ENCODE measurements around the gene NCAPD2.
"Not testable (repeated sequence)": the region's sequence is repeated elsewhere in the genome, so short reads cannot be mapped to it uniquely, and the experiment has no call there.

DNA sequence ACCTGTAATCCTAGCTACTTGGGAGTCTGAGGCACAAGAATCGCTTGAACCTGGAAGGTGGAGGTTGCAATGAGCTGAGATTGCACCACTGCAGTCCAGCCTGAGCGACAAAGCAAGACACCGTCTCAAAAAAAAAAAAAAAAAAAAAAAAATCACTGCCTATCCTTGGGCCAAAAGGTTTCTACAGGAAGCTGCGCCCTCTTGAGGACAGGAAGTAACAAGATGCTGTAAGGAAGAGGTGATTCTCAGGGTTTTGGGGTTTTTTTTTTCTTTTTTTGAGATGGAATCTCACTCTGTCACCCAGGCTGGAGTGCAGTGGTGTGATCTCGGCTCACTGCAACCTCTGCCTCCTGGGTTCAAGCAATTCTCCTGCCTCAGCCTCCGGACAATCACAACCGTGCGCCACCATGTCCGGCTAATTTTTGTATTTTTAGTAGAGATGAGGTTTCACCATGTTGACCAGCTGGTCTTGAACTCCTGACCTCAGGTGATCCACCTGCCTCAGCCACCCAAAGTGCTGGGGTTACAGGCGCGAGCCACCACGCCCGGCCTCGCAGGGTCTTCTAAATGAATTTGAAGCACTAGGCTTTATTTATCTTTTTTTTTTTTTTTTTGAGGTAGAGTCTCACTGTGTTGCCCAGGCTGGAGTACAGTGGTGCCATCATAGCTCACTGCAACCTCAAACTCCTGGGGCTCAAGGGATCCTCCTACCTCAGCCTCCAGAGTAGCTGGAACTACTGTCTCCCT, 64.3 kb downstream of the NCAPD2 start:
- not testable (repeated sequence) for TF ChIP-seq YY1 (IDR thresholded peaks at IDR 0.05; ENCODE audit: insufficient read depth, insufficient read length); SUZ12 (IDR thresholded peaks at IDR 0.05; ENCODE audit: extremely low read depth, insufficient read depth, insufficient read length)

Data from NT2/D1 (cell line).